ENCODE data around the gene VSIG1.

GRCh38 chrX:108001218-108001814 is 43.5 kb upstream of the VSIG1 start:
- TF ChIP-seq CTCF (IDR thresholded peaks at IDR 0.05): no peak
- TF ChIP-seq EP300 (IDR thresholded peaks at IDR 0.05): no peak
